ENCODE measurements around the gene GLB1L2.

The GLB1L2 gene

DNA sequence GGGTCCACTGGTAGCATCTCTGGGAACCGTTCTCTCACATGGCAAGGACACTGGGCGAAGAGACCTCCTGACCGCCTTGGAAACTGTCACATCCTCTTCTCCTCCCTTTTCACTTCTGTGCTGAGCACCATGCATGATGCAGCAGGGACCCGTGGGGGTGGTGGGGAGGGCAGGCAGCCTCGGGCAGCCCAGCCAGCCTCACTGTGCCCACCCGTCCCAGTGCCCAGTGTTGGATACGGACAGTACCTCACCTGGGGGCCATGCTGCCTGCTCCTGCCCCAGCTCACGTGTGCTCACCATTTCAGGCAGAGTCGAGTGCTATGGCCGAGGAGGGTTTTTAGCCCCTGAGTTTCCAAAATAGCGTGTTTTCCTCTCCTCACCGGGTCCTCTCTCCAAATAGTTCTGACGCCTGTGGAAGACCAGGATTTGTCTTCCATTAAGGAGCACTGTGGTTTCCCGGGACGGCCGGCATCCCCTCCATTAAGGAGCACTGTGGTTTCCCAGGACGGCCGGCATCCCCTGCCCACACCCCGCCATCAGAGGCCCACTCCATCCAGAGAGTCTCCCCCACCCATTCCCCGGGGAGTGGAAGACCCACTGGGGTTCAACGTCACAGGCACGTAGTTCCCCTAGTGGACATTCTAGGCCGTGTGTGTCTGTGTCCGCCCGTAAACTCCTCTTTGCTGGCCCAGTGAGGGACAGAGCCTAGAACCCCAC is 57.8 kb downstream of the GLB1L2 start:
- DNase-seq, result no peak

GRCh38 chr11:134390706-134391569 is 59.1 kb downstream of the GLB1L2 start:
- DNase-seq, result no peak

DNA sequence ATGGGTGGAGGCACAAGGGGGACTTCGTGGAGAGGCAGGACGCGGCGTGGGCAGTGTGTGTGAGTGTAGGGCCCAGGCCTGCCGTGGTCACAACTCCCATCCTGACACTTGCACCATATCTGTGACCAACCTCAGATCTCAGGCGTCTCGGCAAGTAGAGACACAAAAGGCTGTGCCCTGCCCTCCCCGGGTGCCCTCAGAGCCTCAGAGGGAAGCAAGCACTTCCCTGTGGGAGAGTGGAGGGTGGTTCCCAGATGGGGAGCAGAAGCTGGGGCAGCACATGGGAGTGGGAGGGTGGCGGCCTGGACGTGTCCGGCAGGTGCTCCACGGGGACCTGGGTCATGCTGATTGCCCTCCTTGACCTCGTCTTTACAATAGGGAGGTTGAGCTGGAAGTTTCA is 59.9 kb downstream of the GLB1L2 start:
- DNase-seq, result no peak

- no peak for DNase-seq
Measured at GRCh38 chr11:134392953-134393615, 61.3 kb downstream of the GLB1L2 start.

GRCh38 chr11:134393638-134394037 is 61.9 kb downstream of the GLB1L2 start:
- DNase-seq, result no peak

- no peak for DNase-seq
Measured at GRCh38 chr11:134394311-134394710, 62.5 kb downstream of the GLB1L2 start.

- no peak for DNase-seq
Measured at GRCh38 chr11:134395002-134395401, 63.2 kb downstream of the GLB1L2 start.

GRCh38 chr11:134397304-134398078 is 65.7 kb downstream of the GLB1L2 start:
- no peak for DNase-seq

DNA sequence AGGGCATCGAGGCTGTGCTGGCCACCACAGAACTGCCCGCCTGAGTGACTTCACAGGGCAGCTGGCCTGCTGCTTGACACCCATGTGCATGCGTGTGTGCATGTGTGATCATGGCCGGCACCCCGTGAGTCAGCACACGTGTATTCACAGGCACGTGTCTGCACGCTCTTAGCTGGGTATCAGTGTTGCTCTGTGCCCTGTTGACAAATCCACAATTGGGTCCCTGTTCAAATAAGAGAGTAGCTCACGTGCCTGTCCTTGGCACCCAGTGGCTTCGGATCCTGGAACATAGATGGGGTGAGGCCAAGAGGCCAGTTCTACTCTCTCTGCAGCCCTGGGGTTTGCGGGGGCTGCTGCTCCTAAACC is 66.3 kb downstream of the GLB1L2 start:
- DNase-seq, result no peak

GRCh38 chr11:134398644-134399292 is 67.0 kb downstream of the GLB1L2 start:
- no peak for DNase-seq

DNA sequence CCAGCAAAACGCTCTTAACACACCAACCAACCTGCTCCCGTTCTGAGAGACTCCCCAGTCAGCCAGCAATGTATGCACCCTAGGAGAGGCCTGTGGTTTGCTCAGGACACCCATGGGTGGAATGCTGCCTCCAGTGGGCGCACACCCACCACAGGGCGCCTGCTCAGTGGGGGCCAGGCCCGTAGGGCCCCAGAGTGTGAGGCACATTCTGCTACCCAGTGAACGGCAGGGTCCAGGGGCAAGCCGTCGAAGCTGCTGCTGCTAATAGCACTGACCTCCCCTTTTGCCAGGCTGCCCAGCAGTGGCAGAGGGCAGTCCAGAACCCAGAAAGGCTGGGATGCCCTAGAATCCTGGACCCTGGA is 67.5 kb downstream of the GLB1L2 start:
- DNase-seq, result no peak

- no peak for DNase-seq
Measured at GRCh38 chr11:134399996-134400395, 68.2 kb downstream of the GLB1L2 start.

- DNase-seq, result no peak
Measured at GRCh38 chr11:134401825-134402809, 70.3 kb downstream of the GLB1L2 start.

DNA sequence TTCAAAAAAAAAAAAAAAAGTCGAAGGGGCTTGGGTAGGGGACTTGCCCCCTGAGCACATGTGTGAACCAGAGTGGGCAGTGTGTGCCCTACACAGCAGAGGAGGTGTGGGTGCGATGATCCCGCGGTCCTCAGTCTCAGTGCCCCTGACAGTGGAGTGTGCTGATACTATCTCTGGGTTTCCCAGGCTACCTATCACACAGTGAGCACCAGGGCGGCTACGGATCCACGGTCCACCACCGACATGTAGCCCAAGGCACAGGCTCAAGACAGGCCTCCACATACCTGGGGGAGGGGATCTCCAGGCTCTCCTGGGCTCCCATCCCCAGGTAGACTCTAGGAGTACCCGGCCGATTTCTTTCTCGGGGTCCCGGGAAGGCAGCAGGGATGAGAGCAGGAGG is 71.1 kb downstream of the GLB1L2 start:
- no peak for DNase-seq

DNA sequence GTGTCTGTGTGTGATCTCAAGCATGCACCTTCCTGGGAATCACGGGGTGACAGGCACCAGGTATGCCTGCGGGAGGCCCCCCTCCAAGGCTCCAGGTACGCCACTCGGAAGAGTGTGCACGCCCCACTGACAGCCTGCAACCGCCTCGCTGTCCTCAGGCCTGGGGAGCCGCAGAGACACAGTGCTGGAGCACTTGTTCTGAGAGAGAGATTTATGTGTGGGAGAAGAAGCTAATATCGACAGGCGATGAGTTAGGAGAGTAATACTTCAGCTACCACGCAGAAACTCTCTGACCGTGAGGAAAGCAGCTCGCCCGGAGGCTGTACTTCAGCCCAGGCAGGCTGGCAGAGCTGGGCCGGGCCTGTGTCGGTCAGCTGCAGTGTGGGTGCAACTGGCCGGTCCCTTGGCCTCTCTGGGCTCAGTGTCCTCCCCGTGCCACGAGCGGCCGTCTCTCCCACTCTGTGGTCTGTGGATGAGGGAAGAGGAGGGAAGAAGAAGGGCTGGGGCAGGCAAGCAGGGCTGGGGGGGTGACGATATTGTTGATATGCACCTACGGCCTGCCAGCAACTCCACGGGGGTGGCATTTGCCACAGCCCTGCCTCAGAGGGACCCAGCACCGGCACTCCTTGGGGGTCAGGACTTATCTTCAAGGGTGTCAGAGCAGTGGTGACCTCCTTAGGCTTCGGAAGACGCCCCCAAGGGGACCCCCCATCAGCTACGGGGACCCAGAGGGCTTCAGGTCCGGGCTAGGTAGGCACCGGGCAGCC is 73.0 kb downstream of the GLB1L2 start:
- no peak for DNase-seq

DNA sequence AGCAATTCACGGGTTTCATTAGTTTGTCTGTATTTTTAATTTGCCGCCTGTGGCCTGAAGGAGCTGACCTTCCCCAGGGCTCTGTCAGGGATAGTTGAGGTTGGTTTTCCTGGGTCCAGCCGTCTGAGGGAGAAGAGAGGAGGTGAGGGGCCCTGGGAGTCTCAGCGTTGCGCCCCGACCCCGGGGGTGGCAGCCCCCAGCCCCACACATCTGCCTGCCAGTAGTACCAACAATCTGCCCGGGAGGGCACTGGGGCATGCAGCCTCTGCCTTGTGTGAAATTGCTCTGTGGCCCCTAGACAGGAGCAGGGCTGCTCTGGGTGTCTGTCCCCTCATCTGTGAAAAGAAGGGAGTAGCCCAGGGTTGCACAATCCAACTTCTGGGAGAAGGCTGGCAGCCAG is 73.6 kb downstream of the GLB1L2 start:
- no peak for DNase-seq

GRCh38 chr11:134405841-134406240 is 74.1 kb downstream of the GLB1L2 start:
- DNase-seq, result no peak

GRCh38 chr11:134406264-134407185 is 74.7 kb downstream of the GLB1L2 start:
- DNase-seq, result no peak

DNA sequence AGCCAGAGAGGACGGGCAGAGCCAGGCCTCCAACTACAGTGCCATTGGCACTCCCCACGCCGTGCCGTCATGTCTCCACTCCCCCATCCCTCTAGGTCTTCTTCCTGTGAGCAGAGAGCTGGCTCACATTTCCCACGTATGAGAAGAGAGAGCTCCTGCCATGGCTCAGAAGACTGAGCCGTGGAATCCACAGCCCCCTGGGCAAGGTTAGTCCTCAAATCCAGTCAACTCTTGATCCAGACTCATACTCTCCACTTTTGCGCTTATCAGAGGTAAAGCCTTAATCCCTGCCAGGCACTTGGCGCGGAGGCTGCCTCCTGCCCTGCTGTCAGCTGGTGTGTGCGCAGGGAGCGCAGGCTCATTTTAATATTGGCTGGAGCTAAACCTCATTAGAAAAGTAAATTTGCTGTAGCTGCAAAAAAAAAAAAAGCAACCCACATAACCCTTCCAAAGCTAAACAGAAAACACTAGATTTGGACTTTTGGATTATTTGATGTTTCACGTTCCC is 75.6 kb downstream of the GLB1L2 start:
- no peak for DNase-seq

Measured in stimulated activated CD4-positive, alpha-beta T cell treated with anti-CD3 and anti-CD28 coated beads, Interleukin-1b, Interleukin-23, amount 100 ng/mL, for 48 hours (primary cell).